IPS-15b (cell line): Measurements from ENCODE around the gene HSCB.
"Not testable (repeated sequence)": the region's sequence is repeated elsewhere in the genome, so short reads cannot be mapped to it uniquely, and the experiment has no call there.

Experiments
- H3K27me3 ChIP-seq: one replicate; pipeline ENCODE4 v1.6.1; 2013; ENCODE audit warnings: low read length; ENCODE audit not compliant: control insufficient read depth, insufficient read depth
- H3K36me3 ChIP-seq: one replicate; pipeline ENCODE4 v1.6.1; 2013; ENCODE audit warnings: low read length; ENCODE audit not compliant: control insufficient read depth, insufficient read depth
- H3K4me1 ChIP-seq: one replicate; pipeline ENCODE4 v1.6.1; 2013; ENCODE audit warnings: mild to moderate bottlenecking, low read length; ENCODE audit not compliant: control insufficient read depth, insufficient read depth
- H3K4me3 ChIP-seq: one replicate; pipeline ENCODE4 v1.5.1; 2013; ENCODE audit warnings: low read depth, low read length
- H3K9ac ChIP-seq: one replicate; pipeline ENCODE4 v1.6.1; 2013; ENCODE audit warnings: low read depth, mild to moderate bottlenecking, low read length
- H3K9me3 ChIP-seq: one replicate; pipeline ENCODE4 v1.6.1; 2013; ENCODE audit warnings: mild to moderate bottlenecking, low read length; ENCODE audit not compliant: control insufficient read depth, insufficient read depth

Gene HSCB

DNA sequence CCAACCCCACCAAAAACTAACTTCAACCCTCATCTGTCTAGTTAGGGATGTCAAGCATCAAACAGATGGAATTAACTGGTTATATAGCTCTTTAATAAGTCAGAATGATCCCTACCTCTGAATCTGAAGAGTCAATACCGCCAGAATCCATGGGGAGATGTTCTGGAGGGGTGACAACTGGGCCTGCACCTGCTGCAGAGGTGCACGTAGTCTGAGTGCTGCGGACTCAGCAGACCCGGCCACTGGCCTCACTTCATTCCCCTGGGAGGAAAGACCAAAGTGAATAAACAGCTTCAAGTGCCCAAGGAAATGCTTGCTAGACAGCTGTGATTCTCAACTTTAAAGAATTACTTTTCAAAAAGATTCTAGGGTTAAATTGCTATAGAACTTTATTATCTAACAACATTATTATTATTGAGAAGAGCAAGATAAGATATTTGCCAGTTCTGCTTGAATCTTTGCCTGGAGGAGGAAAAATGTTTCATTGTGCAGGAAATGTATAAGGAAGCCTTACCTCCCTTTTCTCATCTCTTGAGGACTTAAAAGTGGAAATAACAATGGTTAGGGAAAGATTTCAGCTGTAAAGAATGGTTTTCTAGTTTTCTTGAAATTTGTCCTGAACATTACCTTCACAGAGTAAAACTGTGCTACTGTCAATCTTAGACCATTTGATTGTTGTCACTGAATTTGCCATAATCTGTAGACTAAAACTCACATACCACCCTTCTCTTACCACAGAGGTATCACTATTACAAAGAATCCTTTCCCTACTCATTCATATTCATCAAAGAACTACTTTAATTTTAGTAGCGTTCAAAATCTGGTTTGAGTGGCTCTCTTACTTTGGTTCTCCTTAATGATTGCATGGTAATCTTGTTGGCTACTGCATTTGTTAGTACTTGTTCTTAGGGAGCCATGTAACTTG is 54.4 kb downstream of the HSCB start:
- H3K36me3 ChIP-seq = peaks cover 29% of the 10 kb centered on the region
- H3K27me3 ChIP-seq = no peaks in the 10 kb centered on the region
- no peak overlapping the region for H3K4me3 ChIP-seq
- H3K9me3 ChIP-seq = no peaks in the 10 kb centered on the region
- H3K9ac ChIP-seq = no peak overlapping the region
- no peaks in the 10 kb centered on the region for H3K4me1 ChIP-seq

GRCh38 chr22:28798810-28799605 is 57.2 kb downstream of the HSCB start:
- Histone ChIP-seq H3K36me3 (peaks cover 29% of the 10 kb centered on the region), H3K4me3 (peak overlapping the region; percentile 93), H3K9ac (peak overlapping the region; percentile 99), H3K9me3 (no peaks in the 10 kb centered on the region), H3K4me1 (no peaks in the 10 kb centered on the region), H3K27me3 (no peaks in the 10 kb centered on the region)

GRCh38 chr22:28799606-28800307 is 57.9 kb downstream of the HSCB start:
- Histone ChIP-seq H3K36me3 (peaks cover 24% of the 10 kb centered on the region), H3K9me3 (no peaks in the 10 kb centered on the region), H3K9ac (peak overlapping the region; percentile 99), H3K27me3 (no peaks in the 10 kb centered on the region), H3K4me3 (peak overlapping the region; percentile 93), H3K4me1 (no peaks in the 10 kb centered on the region)

GRCh38 chr22:28800308-28801041 is 58.6 kb downstream of the HSCB start, which contains the start of gene XBP1:
Gene XBP1, minus strand, starts transcription at chr22:28800569.
- H3K4me1 ChIP-seq = no peaks in the 10 kb centered on the region
- peaks cover 17% of the 10 kb centered on the region for H3K36me3 ChIP-seq
- peak within 1 kb of the TSS; percentile 99 for H3K9ac ChIP-seq
- H3K4me3 ChIP-seq = peak within 1 kb of the TSS; percentile 93
- H3K9me3 ChIP-seq = no peaks in the 10 kb centered on the region
- no peaks in the 10 kb centered on the region for H3K27me3 ChIP-seq

GRCh38 chr22:28801845-28802594 is 60.2 kb downstream of the HSCB start:
- Histone ChIP-seq H3K4me3 (no peak overlapping the region), H3K36me3 (peaks cover 4% of the 10 kb centered on the region), H3K9ac (no peak overlapping the region), H3K4me1 (no peaks in the 10 kb centered on the region), H3K9me3 (no peaks in the 10 kb centered on the region), H3K27me3 (no peaks in the 10 kb centered on the region)

DNA sequence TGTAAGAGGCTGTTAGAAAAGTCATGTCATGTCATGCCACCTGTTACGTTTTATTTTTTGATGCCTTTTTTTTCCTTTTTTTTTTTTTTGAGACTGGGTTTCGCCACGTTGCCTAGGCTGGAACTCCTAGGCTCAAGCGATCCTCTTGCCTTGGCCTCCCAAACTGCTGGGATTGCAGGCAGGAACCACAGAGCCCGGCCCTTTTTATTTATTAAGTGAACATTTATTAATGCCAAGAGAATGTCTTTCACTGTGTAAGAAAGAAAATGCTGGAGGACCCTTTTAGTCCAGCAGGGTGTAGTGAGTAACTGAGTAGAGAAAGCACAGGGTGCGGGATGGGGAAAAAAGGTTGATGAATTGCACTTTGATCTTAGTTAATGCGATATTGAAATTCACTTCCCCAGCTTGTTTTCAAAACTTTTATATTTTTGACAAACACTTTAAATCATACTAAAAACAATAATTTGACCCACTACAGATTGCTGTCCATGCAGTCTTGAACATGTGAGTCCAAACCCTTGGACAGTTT is 60.8 kb downstream of the HSCB start:
- Histone ChIP-seq H3K4me3 (no peak overlapping the region), H3K9ac (no peak overlapping the region), H3K9me3 (no peaks in the 10 kb centered on the region), H3K36me3 (no peaks in the 10 kb centered on the region), H3K27me3 (no peaks in the 10 kb centered on the region), H3K4me1 (no peaks in the 10 kb centered on the region)

- H3K4me1 ChIP-seq, H3K9ac ChIP-seq, H3K36me3 ChIP-seq, H3K9me3 ChIP-seq, H3K4me3 ChIP-seq, H3K27me3 ChIP-seq: not testable (repeated sequence)
Measured at GRCh38 chr22:28805426-28805825, 63.6 kb downstream of the HSCB start.
